Activated CD8-positive, alpha-beta memory T cell treated with anti-CD3 and anti-CD28 coated beads, Interleukin-2, amount 50 U/mL, for 1 hour (primary cell): Measurements from ENCODE around the gene AOX1.
"Not testable (repeated sequence)": the region's sequence is repeated elsewhere in the genome, so short reads cannot be mapped to it uniquely, and the experiment has no call there.

ENCODE experiments used
- DNase-seq: peaks from one replicate; pipeline ENCODE4 v3.0.0-alpha.2; 2020; ENCODE audit errors: extremely low read depth

Gene AOX1

GRCh38 chr2:200585730-200586643 lies at the start of gene AOX1:
Gene AOX1 (plus strand): TSS chr2:200586014. CDS start chr2:200586109, 95 bp downstream.
- DNase-seq, result no peak

DNA sequence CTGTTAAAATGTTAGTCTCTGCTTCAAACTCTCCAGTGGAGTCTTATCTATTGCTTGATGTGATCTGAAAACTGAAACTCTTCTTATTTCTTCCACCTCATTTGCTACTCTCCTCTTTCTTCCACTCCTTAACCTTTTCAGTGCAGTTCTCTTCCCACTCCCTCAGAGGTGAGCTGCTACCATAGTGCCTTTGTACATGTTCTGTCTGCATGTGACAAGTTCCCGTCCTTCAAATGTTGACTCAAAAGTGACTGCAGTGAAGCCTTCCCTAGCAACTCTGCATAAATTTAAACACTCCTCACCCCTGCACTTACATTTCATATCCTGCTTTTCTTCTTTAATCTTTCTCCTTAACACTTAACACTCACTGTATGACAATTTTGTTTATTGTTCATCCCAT lies 47.7 kb upstream of the AOX1 start:
- no peak for DNase-seq

DNA sequence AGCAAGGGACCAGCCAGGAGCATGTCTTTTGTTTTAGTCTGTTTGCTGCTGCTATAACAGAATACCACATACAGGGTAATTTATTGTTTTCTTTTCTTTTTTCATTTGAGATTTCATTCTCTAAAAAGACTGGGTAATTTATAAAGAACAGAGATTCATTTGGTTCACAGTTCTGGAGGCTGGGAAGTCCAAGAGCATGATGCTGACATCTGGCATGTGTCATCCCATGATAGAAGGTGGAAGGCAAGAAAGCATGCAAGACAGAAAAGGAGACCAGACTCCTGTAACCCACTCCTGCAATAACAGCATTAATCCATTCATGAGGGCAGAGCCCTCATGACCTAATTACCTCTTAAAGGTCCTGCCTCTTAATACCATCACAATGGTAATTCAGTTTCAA lies 45.0 kb upstream of the AOX1 start:
- DNase-seq, result no peak

GRCh38 chr2:200566596-200566995 lies 19.2 kb upstream of the AOX1 start:
- not testable (repeated sequence) for DNase-seq

DNA sequence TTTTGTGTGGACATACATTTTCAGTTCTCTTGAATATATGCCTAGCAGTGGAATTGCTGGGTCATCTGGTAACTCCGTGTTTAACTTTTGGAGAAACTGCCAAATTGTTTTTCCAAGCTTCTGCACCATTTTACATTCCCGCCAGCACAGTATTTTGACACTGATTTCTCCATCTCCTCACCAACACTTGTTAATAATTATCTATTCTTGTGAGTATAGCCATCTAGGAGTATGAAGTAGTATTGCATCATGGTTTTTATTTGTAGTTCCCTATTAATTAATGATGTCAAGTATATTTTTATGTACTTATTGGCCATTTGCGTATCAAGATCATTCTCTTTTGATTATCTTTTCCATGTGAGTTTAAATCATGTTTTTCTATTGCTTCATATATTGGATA lies 17.9 kb upstream of the AOX1 start:
- no peak for DNase-seq

DNA sequence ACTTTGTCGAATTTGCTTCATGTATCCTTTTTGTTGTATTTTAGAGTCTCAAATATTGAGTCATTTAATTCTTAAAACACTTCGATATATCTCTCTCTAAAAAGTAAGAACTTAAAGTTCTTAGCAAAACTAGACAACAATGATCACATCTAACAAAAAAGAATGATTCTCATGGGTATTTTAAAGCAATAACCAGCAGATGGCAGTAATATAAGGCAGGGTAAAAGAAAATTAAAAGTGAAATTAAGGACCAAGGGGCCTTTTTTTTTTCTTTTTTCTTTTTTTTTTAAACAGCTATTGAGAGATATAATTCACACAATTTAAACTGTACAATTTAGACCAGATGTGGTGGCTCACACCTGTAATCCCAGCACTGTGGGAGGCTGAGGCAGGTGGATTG lies 9.9 kb upstream of the AOX1 start:
- no peak for DNase-seq

DNA sequence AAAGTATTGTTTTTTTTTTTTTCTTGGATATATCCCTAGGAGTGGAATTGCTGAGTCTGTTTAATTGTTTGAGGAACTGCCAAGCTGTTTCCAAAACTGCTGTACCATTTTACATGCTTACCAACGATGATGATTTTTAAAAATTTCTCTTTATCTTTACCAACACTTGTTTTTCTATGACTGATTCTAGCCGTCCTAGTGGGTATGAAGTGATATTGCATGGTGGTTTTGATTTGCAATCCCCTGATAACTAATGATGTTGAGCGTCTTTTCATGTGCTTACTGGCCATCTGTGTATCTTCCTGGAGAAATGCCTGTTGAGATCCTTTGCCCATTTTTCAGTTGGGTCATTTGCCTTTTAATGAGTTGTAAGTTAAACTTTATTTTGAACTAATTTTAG lies 8.8 kb upstream of the AOX1 start:
- no peak for DNase-seq

DNA sequence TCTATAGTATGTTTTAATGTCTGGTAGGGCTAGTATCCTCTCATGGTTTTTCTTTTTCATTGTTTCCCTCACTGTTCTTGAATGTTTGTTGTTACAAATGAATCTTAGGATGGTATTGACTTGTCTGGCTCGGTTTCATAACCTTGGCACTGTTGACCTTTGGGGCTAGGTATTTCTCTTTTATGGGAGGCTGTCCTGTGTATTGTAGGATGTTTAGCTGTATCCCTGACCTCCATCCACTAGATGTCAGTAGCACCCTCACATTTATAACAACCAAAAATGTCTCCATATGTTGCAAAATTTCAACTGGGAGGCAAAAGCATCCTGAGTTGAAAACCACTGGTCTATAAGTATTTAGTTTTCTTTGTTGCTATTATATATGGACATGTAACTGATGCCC lies 7.0 kb upstream of the AOX1 start:
- DNase-seq, result no peak

GRCh38 chr2:200584639-200585038 lies 1.2 kb upstream of the AOX1 start:
- no peak for DNase-seq

DNA sequence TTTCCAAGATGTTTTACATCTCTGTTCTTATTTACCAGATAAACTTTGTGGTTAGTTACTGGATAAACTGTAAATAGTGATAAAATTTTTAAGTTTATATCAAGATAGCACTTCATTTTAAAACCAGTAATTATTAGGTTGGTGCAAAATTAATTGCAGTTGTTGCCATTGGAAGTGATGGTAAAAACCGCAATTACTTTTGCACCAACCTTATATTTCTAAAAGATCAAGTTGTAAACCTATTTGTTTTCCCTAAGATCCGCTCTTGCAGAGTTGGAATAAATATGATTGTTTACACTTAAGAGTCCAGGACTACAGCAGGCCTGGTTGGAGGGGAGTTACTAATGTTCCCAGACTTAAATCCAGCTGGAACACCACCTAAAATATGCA lies 479 bp upstream of the AOX1 start:
- DNase-seq, result no peak

GRCh38 chr2:200586644-200586975 lies 796 bp downstream of the AOX1 start:
- no peak for DNase-seq

- no peak for DNase-seq
Observed at GRCh38 chr2:200587007-200587616, 1.3 kb downstream of the AOX1 start.

GRCh38 chr2:200588076-200588678 lies 2.4 kb downstream of the AOX1 start:
- DNase-seq, result no peak

GRCh38 chr2:200590090-200590489 lies 4.3 kb downstream of the AOX1 start:
- DNase-seq, result no peak

GRCh38 chr2:200591308-200591707 lies 5.5 kb downstream of the AOX1 start:
- no peak for DNase-seq

GRCh38 chr2:200592406-200593075 lies 6.7 kb downstream of the AOX1 start:
- DNase-seq, result no peak

DNA sequence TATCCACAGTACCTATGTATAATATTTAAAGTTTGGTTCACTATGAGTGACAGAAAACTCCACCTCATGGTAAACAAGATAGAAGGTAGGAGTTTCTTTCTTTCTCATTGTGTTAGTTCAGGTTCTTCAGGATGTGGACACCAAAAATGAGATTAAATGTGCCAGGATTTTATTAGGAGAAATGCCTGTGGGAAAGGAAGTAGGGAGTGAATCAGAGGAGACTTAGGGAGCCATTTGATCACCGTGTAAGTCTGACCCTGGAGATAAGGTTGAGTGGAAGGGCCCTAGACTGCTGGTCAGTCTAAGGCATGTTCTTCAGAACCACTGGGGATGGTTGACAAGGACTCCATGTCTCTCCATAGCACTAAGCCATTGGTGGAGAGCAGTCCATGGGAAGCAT lies 8.1 kb downstream of the AOX1 start:
- no peak for DNase-seq

- no peak for DNase-seq
Observed at GRCh38 chr2:200595913-200596312, 10.1 kb downstream of the AOX1 start.

- DNase-seq, result no peak
Observed at GRCh38 chr2:200596774-200597570, 11.2 kb downstream of the AOX1 start.

DNA sequence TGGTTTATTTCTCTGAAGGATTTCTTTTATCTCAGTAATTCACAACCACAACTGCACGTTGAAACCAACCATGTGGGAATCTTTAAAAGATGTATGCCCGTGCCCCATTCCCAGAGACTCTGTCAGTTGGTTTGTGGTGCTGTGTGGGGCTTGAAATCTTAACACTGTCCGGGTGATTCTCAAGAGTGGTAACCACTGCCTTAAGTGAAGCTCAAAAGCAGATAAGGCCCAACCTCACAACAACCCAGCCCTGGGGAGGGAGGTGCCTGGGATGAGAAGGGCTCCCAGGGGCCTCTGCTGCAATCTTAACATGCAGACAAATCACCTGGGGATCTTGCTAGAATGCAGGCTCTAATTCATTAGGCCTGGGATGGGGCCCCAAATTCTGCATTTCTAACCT lies 13.4 kb downstream of the AOX1 start:
- no peak for DNase-seq

DNA sequence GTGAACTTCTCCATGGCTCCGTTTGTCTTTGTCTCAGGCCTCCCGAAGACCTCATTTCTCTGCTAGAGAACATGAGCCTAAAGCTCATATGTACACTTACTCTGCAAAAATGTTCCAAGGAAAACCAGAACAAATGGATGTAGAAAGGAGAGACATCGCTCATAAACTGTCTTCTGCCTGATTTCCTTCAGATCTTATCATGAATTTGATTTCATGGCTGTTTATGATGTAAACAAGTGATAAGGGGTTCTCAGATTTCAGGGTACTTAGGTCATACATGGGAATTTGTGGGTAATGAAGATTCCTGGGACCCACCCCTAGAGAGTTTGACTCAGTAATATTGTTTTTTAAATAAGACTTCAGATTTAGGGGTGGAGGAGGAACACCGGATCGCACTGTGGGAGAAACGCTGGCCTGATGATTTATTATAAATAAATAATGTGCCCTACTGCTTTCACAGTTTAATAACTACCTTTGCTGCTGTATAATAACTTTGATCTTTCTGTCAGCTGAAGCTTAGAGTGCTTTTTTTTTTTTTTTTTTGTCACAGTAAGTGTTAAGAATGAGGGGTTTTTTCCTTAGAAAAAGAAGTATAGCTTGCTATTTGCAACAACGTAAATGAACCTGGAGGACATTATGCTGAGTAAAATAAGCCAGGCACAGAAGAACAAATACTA lies 14.9 kb downstream of the AOX1 start:
- no peak for DNase-seq
